ENCODE measurements around the gene ESYT3. TPM values are rescaled to one million over a fixed set of nuclear protein-coding genes. Genes with fewer than 3 reads are reported as not detected.

ESYT3 gene
- total and polyA plus RNA-seq, 3 donors from 2014 or later = 1.2 to 5.4 (median 5.2) TPM

GRCh38 chr3:138440596-138440995, 6.2 kb downstream of the ESYT3 start:
- Histone ChIP-seq H3K27ac (no peak overlapping the region), H3K9me3 (no peaks in the 10 kb centered on the region), H3K27me3 (no peaks in the 10 kb centered on the region), H3K4me1 (no peaks in the 10 kb centered on the region), H3K36me3 (ENCODE audit: low read depth, missing control alignments) (no peaks in the 10 kb centered on the region), H3K4me3 (no peak overlapping the region)
- no peak for DNase-seq
- intact Hi-C loops (cut with DNase I; ENCODE audit: low total_unique reads) = no loop called here
- TF ChIP-seq CTCF (IDR thresholded peaks at IDR 0.05) (no peak), POLR2A (IDR thresholded peaks at IDR 0.05) (no peak)
- 89 to 100% methylated on average over 3 of the region's 3 CpGs for WGBS, 2 donors

GRCh38 chr3:138441256-138441655, 6.8 kb downstream of the ESYT3 start:
- Histone ChIP-seq H3K4me3 (no peak overlapping the region), H3K9me3 (no peaks in the 10 kb centered on the region), H3K27me3 (no peaks in the 10 kb centered on the region), H3K4me1 (no peaks in the 10 kb centered on the region), H3K27ac (no peak overlapping the region), H3K36me3 (ENCODE audit: low read depth, missing control alignments) (no peaks in the 10 kb centered on the region)
- 67 to 94% methylated on average over 1 to 2 of the region's 2 CpGs for WGBS, 2 donors
- intact Hi-C loops (cut with DNase I; ENCODE audit: low total_unique reads) = no loop called here
- DNase-seq = no peak
- TF ChIP-seq CTCF (IDR thresholded peaks at IDR 0.05) (no peak), POLR2A (IDR thresholded peaks at IDR 0.05) (no peak)

GRCh38 chr3:138441742-138442141, 7.3 kb downstream of the ESYT3 start:
- Histone ChIP-seq H3K9me3 (no peaks in the 10 kb centered on the region), H3K27ac (no peak overlapping the region), H3K27me3 (no peaks in the 10 kb centered on the region), H3K4me3 (no peak overlapping the region), H3K4me1 (no peaks in the 10 kb centered on the region), H3K36me3 (ENCODE audit: low read depth, missing control alignments) (no peaks in the 10 kb centered on the region)
- 64 to 73% methylated on average over 2 of the region's 2 CpGs for WGBS, 2 donors
- intact Hi-C loops (cut with DNase I; ENCODE audit: low total_unique reads) = no loop called here
- TF ChIP-seq CTCF (IDR thresholded peaks at IDR 0.05) (no peak), POLR2A (IDR thresholded peaks at IDR 0.05) (no peak)
- DNase-seq = no peak

- 86 to 89% methylated on average over 5 of the region's 5 CpGs for WGBS, 2 donors
- no peak for DNase-seq
- H3K27ac ChIP-seq = no peak overlapping the region
These were observed 8.0 kb downstream of the ESYT3 start for GRCh38 chr3:138442433-138442832.

More at GRCh38 chr3:138442433-138442832, 8.0 kb downstream of the ESYT3 start:
- H3K27me3 ChIP-seq = no peaks in the 10 kb centered on the region
- no peak overlapping the region for H3K4me3 ChIP-seq
- H3K36me3 ChIP-seq (ENCODE audit: low read depth, missing control alignments) = no peaks in the 10 kb centered on the region
- H3K4me1 ChIP-seq = no peaks in the 10 kb centered on the region
- H3K9me3 ChIP-seq = no peaks in the 10 kb centered on the region
- intact Hi-C loops (cut with DNase I; ENCODE audit: low total_unique reads) = no loop called here
- no peak for TF ChIP-seq CTCF (IDR thresholded peaks at IDR 0.05)
- TF ChIP-seq POLR2A (IDR thresholded peaks at IDR 0.05) = no peak
